ENCODE results near the gene GHR.

DNA sequence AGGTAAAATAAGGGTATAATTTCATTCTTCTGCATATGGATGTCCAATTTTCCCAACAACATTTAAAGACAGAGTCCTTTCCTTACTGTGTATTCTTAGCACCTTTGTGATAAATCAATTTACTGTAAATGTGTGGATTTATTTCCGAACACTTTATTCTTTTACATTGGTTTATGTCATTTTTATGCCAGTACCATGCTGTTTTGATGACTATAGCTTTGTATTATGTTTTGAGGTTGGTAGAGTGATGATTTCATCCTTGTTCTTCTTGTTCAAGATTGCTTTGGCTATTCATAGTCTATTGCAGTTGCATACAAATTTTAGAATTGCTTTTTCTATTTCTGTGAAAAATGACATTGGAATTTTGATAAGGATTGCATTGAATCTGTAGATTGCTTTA lies 280.0 kb downstream of the GHR start:
- TF ChIP-seq, protein P1, sequence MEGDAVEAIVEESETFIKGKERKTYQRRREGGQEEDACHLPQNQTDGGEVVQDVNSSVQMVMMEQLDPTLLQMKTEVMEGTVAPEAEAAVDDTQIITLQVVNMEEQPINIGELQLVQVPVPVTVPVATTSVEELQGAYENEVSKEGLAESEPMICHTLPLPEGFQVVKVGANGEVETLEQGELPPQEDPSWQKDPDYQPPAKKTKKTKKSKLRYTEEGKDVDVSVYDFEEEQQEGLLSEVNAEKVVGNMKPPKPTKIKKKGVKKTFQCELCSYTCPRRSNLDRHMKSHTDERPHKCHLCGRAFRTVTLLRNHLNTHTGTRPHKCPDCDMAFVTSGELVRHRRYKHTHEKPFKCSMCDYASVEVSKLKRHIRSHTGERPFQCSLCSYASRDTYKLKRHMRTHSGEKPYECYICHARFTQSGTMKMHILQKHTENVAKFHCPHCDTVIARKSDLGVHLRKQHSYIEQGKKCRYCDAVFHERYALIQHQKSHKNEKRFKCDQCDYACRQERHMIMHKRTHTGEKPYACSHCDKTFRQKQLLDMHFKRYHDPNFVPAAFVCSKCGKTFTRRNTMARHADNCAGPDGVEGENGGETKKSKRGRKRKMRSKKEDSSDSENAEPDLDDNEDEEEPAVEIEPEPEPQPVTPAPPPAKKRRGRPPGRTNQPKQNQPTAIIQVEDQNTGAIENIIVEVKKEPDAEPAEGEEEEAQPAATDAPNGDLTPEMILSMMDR (IDR thresholded peaks at IDR 0.05), result no peak
- TF ChIP-seq TCF7L2 (IDR thresholded peaks at IDR 0.05; ENCODE audit: low read depth, low read length), result no peak

Data from Panc1 (cell line).